Peyer's patch (tissue), 4 donors: ENCODE measurements around the gene PIGR. TPM values are rescaled to one million over a fixed set of nuclear protein-coding genes. Genes with fewer than 3 reads are reported as not detected.

Experiments used
- DNase-seq, 3 donors: peaks; one replicate each; pipeline ENCODE4 v3.0.0-alpha.2; 2017 to 2019
- H3K27ac ChIP-seq, 4 donors: fragments of 200-600 bp; sonication (generic); one replicate each; pipeline ENCODE4 v1.5.1; 2016 to 2019
- H3K27me3 ChIP-seq, 2 donors: fragments of 200-600 bp; sonication (generic); one replicate each; pipeline ENCODE4 v1.5.1; 2019
- H3K36me3 ChIP-seq, 3 donors: fragments of 200-600 bp; sonication (generic); one replicate each; pipeline ENCODE4 v1.5.1; 2016 to 2019
- H3K4me1 ChIP-seq, 4 donors: fragments of 200-600 bp; sonication (generic); one replicate each; pipeline ENCODE4 v1.5.1; 2016 to 2019
- H3K4me3 ChIP-seq, 4 donors: fragments of 200-600 bp; sonication (generic); 1 replicate in 3 of 4; 2 replicates in 1 of 4; pipeline ENCODE4 v1.5.1; 2016 to 2019; ENCODE audit warnings: mild to moderate bottlenecking in 1 of 4
- H3K9me3 ChIP-seq, 4 donors: fragments of 200-600 bp; sonication (generic); one replicate each; pipeline ENCODE4 v1.5.1; 2016 to 2019; ENCODE audit warnings: mild to moderate bottlenecking in 1 of 4
- CTCF ChIP-seq, 6 experiments: fragments of 450-650 bp in 4 of 6; fragments of 200-600 bp in 2 of 6; sonication (generic) in 1 of 6; IDR thresholded peaks; one replicate each; pipeline ENCODE4 v1.5.1; 2017 to 2019; ENCODE audit warnings: antibody characterized with exemption in 6 of 6, mild to moderate bottlenecking in 3 of 6, moderate library complexity in 1 of 6
- POLR2A ChIP-seq, 2 donors: fragments of 450-650 bp; IDR thresholded peaks; one replicate each; pipeline ENCODE4 v1.5.1; 2017; ENCODE audit warnings: antibody characterized with exemption in 2 of 2, mild to moderate bottlenecking in 2 of 2, moderate library complexity in 2 of 2
- total RNA-seq, 4 donors: library from RNA; depleted of rRNA; stranded (reverse); fragments of >200 nt; gene quantifications; one replicate each; pipeline ENCODE4 v1.1.0, GENCODE V29; 2016

Gene PIGR
- total RNA-seq, 4 donors from 2014 or later, result 588 to 3,176 (median 2,192) TPM

GRCh38 chr1:206933333-206933945 lies 12.8 kb downstream of the PIGR start:
- peak in 2 of 3 donors; percentile 87 to 92 for DNase-seq

GRCh38 chr1:206932177-206932576 lies 14.1 kb downstream of the PIGR start:
- H3K27ac ChIP-seq, result peak overlapping the region in 1 of 4 donors; percentile 90
- TF ChIP-seq POLR2A (IDR thresholded peaks at IDR 0.05), result no peak
- TF ChIP-seq CTCF (IDR thresholded peaks at IDR 0.05), result no peak
- H3K9me3 ChIP-seq, result no peaks in the 10 kb centered on the region
- H3K4me1 ChIP-seq, result peaks cover 0 to 24% (median 17%) of the 10 kb centered on the region in 4 donors
- H3K36me3 ChIP-seq, result peaks cover 0 to 16% (median 0%) of the 10 kb centered on the region in 3 donors
- H3K27me3 ChIP-seq, result no peaks in the 10 kb centered on the region
- H3K4me3 ChIP-seq, result no peak overlapping the region
- no peak for DNase-seq

More at GRCh38 chr1:206933333-206933945, 12.8 kb downstream of the PIGR start:
- peaks cover 0 to 16% (median 0%) of the 10 kb centered on the region in 3 donors for H3K36me3 ChIP-seq
- no peaks in the 10 kb centered on the region for H3K27me3 ChIP-seq
- no peak for TF ChIP-seq POLR2A (IDR thresholded peaks at IDR 0.05)
- TF ChIP-seq CTCF (IDR thresholded peaks at IDR 0.05), result peak; percentile 61 to 92 (median 77)
- peak overlapping the region in 1 of 4 donors; percentile 90 for H3K27ac ChIP-seq
- peaks cover 0 to 24% (median 13%) of the 10 kb centered on the region in 4 donors for H3K4me1 ChIP-seq
- H3K4me3 ChIP-seq, result no peak overlapping the region
- no peaks in the 10 kb centered on the region for H3K9me3 ChIP-seq

GRCh38 chr1:206931709-206932108 lies 14.6 kb downstream of the PIGR start:
- H3K27me3 ChIP-seq, result no peaks in the 10 kb centered on the region
- H3K36me3 ChIP-seq, result peaks cover 0 to 16% (median 0%) of the 10 kb centered on the region in 3 donors
- peak overlapping the region in 2 of 4 donors; percentile 81 to 90 for H3K27ac ChIP-seq
- H3K9me3 ChIP-seq, result no peaks in the 10 kb centered on the region
- no peak overlapping the region for H3K4me3 ChIP-seq
- TF ChIP-seq POLR2A (IDR thresholded peaks at IDR 0.05) (no peak), CTCF (IDR thresholded peaks at IDR 0.05) (peak in 3 of 6 experiments; percentile 6 to 15 (median 8))
- no peak for DNase-seq
- peaks cover 0 to 24% (median 19%) of the 10 kb centered on the region in 4 donors for H3K4me1 ChIP-seq

- TF ChIP-seq POLR2A (IDR thresholded peaks at IDR 0.05), result no peak
- no peak for TF ChIP-seq CTCF (IDR thresholded peaks at IDR 0.05)
- Histone ChIP-seq H3K27ac (peak overlapping the region; percentile 20 to 90 (median 56)), H3K36me3 (peaks cover 0 to 9% (median 0%) of the 10 kb centered on the region in 3 donors), H3K4me3 (no peak overlapping the region), H3K27me3 (no peaks in the 10 kb centered on the region), H3K9me3 (no peaks in the 10 kb centered on the region), H3K4me1 (peaks cover 0 to 30% (median 25%) of the 10 kb centered on the region in 4 donors)
- peak in 2 of 3 donors; percentile 93 to 94 for DNase-seq
Measured at GRCh38 chr1:206930210-206930798, 16.0 kb downstream of the PIGR start.

- Histone ChIP-seq H3K27ac (peak overlapping the region in 2 of 4 donors; percentile 81 to 90), H3K9me3 (no peaks in the 10 kb centered on the region), H3K27me3 (no peaks in the 10 kb centered on the region), H3K4me3 (no peak overlapping the region), H3K36me3 (peaks cover 0 to 6% (median 0%) of the 10 kb centered on the region in 3 donors), H3K4me1 (peaks cover 0 to 38% (median 29%) of the 10 kb centered on the region in 4 donors)
- no peak for DNase-seq
- no peak for TF ChIP-seq CTCF (IDR thresholded peaks at IDR 0.05)
- no peak for TF ChIP-seq POLR2A (IDR thresholded peaks at IDR 0.05)
Measured at GRCh38 chr1:206929524-206929923, 16.7 kb downstream of the PIGR start.
